Epidermal melanocyte (primary cell): Measurements from ENCODE around the gene CNTN6.

Experiments
- DNase-seq: peaks from one replicate; pipeline ENCODE4 v3.0.0; 2011; ENCODE audit warnings: low spot score; ENCODE audit not compliant: insufficient read length

Gene CNTN6

GRCh38 chr3:1172644-1173043 lies 79.8 kb downstream of the CNTN6 start:
- DNase-seq: no peak

GRCh38 chr3:1179146-1179545 lies 86.3 kb downstream of the CNTN6 start:
- DNase-seq: no peak

- DNase-seq: no peak
These were observed 90.7 kb downstream of the CNTN6 start for GRCh38 chr3:1183320-1184048.

GRCh38 chr3:1190569-1190968 lies 97.7 kb downstream of the CNTN6 start:
- DNase-seq: no peak

- DNase-seq: no peak
These were observed 98.2 kb downstream of the CNTN6 start for GRCh38 chr3:1191026-1191425.

GRCh38 chr3:1195947-1196346 lies 103.1 kb downstream of the CNTN6 start:
- DNase-seq: no peak

- no peak for DNase-seq
These were observed 104.2 kb downstream of the CNTN6 start for GRCh38 chr3:1197051-1197450.

GRCh38 chr3:1200371-1200770 lies 107.5 kb downstream of the CNTN6 start:
- no peak for DNase-seq

- DNase-seq: no peak
These were observed 115.1 kb downstream of the CNTN6 start for GRCh38 chr3:1207904-1208303.

GRCh38 chr3:1214933-1215332 lies 122.1 kb downstream of the CNTN6 start:
- no peak for DNase-seq

GRCh38 chr3:1216856-1217255 lies 124.0 kb downstream of the CNTN6 start:
- DNase-seq: no peak

- DNase-seq: no peak
These were observed 134.3 kb downstream of the CNTN6 start for GRCh38 chr3:1227111-1227510.

- DNase-seq: no peak
These were observed 135.5 kb downstream of the CNTN6 start for GRCh38 chr3:1228289-1228688.

GRCh38 chr3:1230920-1231319 lies 138.1 kb downstream of the CNTN6 start:
- DNase-seq: no peak

GRCh38 chr3:1232276-1232675 lies 139.5 kb downstream of the CNTN6 start:
- DNase-seq: no peak

- DNase-seq: no peak
These were observed 142.8 kb downstream of the CNTN6 start for GRCh38 chr3:1235526-1236120.

- no peak for DNase-seq
These were observed 158.6 kb downstream of the CNTN6 start for GRCh38 chr3:1251282-1252060.

GRCh38 chr3:1252061-1252430 lies 159.2 kb downstream of the CNTN6 start:
- DNase-seq: no peak

GRCh38 chr3:1262246-1262645 lies 169.4 kb downstream of the CNTN6 start:
- no peak for DNase-seq

- no peak for DNase-seq
These were observed 170.3 kb downstream of the CNTN6 start for GRCh38 chr3:1263121-1263520.

GRCh38 chr3:1269808-1270207 lies 177.0 kb downstream of the CNTN6 start:
- no peak for DNase-seq

- no peak for DNase-seq
These were observed 179.9 kb downstream of the CNTN6 start for GRCh38 chr3:1272546-1273265.
